Skin epidermis (tissue), 12 donors: Measurements from ENCODE around the gene GNB1.
"Not testable (repeated sequence)": the region's sequence is repeated elsewhere in the genome, so short reads cannot be mapped to it uniquely, and the experiment has no call there.

Experiments
- H3K27ac ChIP-seq, 21 experiments: fragments of 200-600 bp; sonication (generic) in 11 of 21; one replicate each; pipeline ENCODE4 v1.5.0; 2020; ENCODE audit warnings: mild to moderate bottlenecking in 3 of 21, inconsistent platforms in 2 of 21, moderate library complexity in 2 of 21
- H3K4me3 ChIP-seq, 7 experiments: fragments of 200-600 bp; sonication (generic) in 2 of 7; one replicate each; pipeline ENCODE4 v1.5.0; 2020; ENCODE audit warnings: inconsistent platforms in 2 of 7, mild to moderate bottlenecking in 2 of 7, moderate library complexity in 1 of 7

The GNB1 gene

GRCh38 chr1:1894354-1895059 is 3.6 kb upstream of the GNB1 start:
- Histone ChIP-seq H3K4me3 (peak overlapping the region in 1 of 7 experiments; percentile 0), H3K27ac (peak overlapping the region in 4 of 21 experiments; percentile 26 to 49 (median 38))

- H3K4me3 ChIP-seq = no peak overlapping the region
- H3K27ac ChIP-seq = peak overlapping the region in 4 of 21 experiments; percentile 2 to 49 (median 32)
These were observed 3.1 kb upstream of the GNB1 start for GRCh38 chr1:1893997-1894353.

- H3K4me3 ChIP-seq = no peak overlapping the region
- H3K27ac ChIP-seq = peak overlapping the region in 4 of 21 experiments; percentile 2 to 97 (median 38)
These were observed 2.6 kb upstream of the GNB1 start for GRCh38 chr1:1893291-1893985.

- peak overlapping the region in 3 of 21 experiments; percentile 96 to 98 (median 97) for H3K27ac ChIP-seq
- peak overlapping the region in 1 of 7 experiments; percentile 92 for H3K4me3 ChIP-seq
These were observed 1.9 kb upstream of the GNB1 start for GRCh38 chr1:1892763-1893120.

- Histone ChIP-seq H3K4me3 (peak overlapping the region; percentile 57 to 92 (median 82)), H3K27ac (peak overlapping the region; percentile 75 to 98 (median 96))
These were observed 1.3 kb upstream of the GNB1 start for GRCh38 chr1:1892079-1892762.

- H3K4me3 ChIP-seq = peak overlapping the region; percentile 57 to 92 (median 82)
- peak overlapping the region; percentile 75 to 98 (median 96) for H3K27ac ChIP-seq
These were observed 627 bp upstream of the GNB1 start for GRCh38 chr1:1891349-1892078.

- peak overlapping the region; percentile 57 to 92 (median 82) for H3K4me3 ChIP-seq
These were observed 911 bp downstream of the GNB1 start for GRCh38 chr1:1889847-1890505.

GRCh38 chr1:1889090-1889750 is 1.7 kb downstream of the GNB1 start:
- Histone ChIP-seq H3K27ac (peak overlapping the region in 18 of 21 experiments; percentile 84 to 98 (median 96)), H3K4me3 (peak overlapping the region; percentile 57 to 92 (median 82))

More at GRCh38 chr1:1889847-1890505, 911 bp downstream of the GNB1 start:
- H3K27ac ChIP-seq = peak overlapping the region; percentile 84 to 99 (median 97)

- not testable (repeated sequence) for H3K27ac ChIP-seq, H3K4me3 ChIP-seq
These were observed 7.0 kb downstream of the GNB1 start for GRCh38 chr1:1883890-1884289.

- Histone ChIP-seq H3K27ac (no peak overlapping the region), H3K4me3 (no peak overlapping the region)
These were observed 7.6 kb downstream of the GNB1 start for GRCh38 chr1:1883092-1883873.

- peak overlapping the region in 1 of 21 experiments; percentile 50 for H3K27ac ChIP-seq
- H3K4me3 ChIP-seq = no peak overlapping the region
These were observed 9.2 kb downstream of the GNB1 start for GRCh38 chr1:1881727-1882126.

GRCh38 chr1:1880617-1881312 is 10.1 kb downstream of the GNB1 start:
- H3K4me3 ChIP-seq = no peak overlapping the region
- H3K27ac ChIP-seq = no peak overlapping the region

GRCh38 chr1:1879942-1880341 is 10.9 kb downstream of the GNB1 start:
- no peak overlapping the region for H3K27ac ChIP-seq
- no peak overlapping the region for H3K4me3 ChIP-seq

GRCh38 chr1:1877865-1878436 is 12.9 kb downstream of the GNB1 start:
- H3K4me3 ChIP-seq = no peak overlapping the region
- H3K27ac ChIP-seq = no peak overlapping the region

GRCh38 chr1:1876335-1876930 is 14.5 kb downstream of the GNB1 start:
- Histone ChIP-seq H3K4me3 (no peak overlapping the region), H3K27ac (no peak overlapping the region)

GRCh38 chr1:1875932-1876331 is 15.0 kb downstream of the GNB1 start:
- H3K27ac ChIP-seq = no peak overlapping the region
- no peak overlapping the region for H3K4me3 ChIP-seq

- no peak overlapping the region for H3K27ac ChIP-seq
- H3K4me3 ChIP-seq = no peak overlapping the region
These were observed 16.0 kb downstream of the GNB1 start for GRCh38 chr1:1874901-1875300.
